Fibroblast of skin of scalp (primary cell): ENCODE measurements around the gene SLC16A3.

Experiments used
- DNase-seq: peaks from one replicate; pipeline ENCODE4 v3.0.0-alpha.2; 2013

The SLC16A3 gene

GRCh38 chr17:82223517-82223916, 5.3 kb upstream of the SLC16A3 start:
- DNase-seq: no peak

- DNase-seq: no peak
Observed at GRCh38 chr17:82224666-82225065, 4.2 kb upstream of the SLC16A3 start.

GRCh38 chr17:82225368-82226029, 3.3 kb upstream of the SLC16A3 start:
- no peak for DNase-seq

DNA sequence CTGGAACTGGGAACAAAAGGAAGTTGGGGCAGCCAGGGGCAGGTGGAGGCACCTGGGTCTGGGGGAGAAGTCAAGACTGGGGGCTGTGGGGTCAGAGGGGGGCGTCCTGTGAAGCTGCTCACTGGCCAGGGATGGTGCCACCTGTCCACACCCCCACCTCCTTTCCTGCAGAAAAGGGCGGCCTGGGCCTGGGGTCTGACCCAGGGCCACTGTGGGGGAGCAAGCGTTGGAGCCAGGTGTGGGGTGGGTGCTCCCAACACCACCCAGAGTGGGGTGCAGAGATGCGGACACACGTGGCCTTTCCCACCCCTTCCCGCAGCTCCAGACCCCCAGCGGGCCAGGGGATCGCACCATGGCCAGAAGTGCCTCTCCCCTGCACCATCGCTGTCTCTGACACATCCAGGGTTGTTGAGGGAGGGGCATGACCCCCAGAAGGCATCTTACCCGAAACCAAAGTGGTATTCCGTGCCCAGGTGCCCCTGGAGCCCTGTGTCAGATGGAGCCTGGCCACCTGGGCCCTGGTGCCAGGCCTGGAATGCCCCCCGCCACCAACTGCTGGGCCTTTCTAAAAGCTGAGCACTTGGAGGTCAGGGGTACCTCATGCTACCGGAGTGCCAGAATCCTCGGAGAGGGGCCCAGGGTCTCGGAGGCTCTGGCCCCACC, 2.6 kb upstream of the SLC16A3 start:
- DNase-seq: no peak

- DNase-seq: no peak
Observed at GRCh38 chr17:82226809-82227628, 1.8 kb upstream of the SLC16A3 start.

DNA sequence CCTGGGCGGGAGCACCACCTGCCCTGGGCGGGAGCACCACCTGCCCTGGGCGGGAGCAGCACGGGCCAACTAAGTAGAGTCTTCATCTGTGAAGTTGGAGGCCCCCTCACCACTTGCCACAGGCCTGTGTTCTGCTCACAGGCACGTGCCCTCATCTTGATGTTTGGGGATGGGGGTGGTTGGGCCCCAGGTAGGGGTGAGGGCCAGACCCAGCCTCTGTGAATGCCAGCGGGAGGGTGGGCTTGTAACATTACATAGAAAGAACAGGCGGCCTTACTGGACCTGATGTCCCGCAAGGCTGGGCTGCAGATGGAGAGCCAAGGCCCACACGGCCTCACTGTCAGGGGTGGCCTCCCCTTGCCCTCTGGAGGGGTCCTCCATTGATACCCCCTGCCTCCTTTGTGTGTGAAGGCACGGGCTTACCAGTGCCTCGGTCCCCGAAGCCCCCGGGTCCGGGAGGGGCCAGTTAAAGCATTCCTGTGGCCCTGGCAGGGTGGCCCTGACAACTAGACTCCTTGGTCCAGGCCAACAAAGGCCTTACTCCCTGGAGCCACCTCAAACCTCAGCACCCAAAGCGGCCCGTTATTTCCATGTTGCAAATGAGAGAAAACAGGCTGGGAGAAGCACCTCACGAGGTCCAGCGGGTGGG, 1.1 kb upstream of the SLC16A3 start:
- no peak for DNase-seq

- peak; percentile 12 for DNase-seq
Observed at GRCh38 chr17:82228278-82228841, 482 bp upstream of the SLC16A3 start.

DNA sequence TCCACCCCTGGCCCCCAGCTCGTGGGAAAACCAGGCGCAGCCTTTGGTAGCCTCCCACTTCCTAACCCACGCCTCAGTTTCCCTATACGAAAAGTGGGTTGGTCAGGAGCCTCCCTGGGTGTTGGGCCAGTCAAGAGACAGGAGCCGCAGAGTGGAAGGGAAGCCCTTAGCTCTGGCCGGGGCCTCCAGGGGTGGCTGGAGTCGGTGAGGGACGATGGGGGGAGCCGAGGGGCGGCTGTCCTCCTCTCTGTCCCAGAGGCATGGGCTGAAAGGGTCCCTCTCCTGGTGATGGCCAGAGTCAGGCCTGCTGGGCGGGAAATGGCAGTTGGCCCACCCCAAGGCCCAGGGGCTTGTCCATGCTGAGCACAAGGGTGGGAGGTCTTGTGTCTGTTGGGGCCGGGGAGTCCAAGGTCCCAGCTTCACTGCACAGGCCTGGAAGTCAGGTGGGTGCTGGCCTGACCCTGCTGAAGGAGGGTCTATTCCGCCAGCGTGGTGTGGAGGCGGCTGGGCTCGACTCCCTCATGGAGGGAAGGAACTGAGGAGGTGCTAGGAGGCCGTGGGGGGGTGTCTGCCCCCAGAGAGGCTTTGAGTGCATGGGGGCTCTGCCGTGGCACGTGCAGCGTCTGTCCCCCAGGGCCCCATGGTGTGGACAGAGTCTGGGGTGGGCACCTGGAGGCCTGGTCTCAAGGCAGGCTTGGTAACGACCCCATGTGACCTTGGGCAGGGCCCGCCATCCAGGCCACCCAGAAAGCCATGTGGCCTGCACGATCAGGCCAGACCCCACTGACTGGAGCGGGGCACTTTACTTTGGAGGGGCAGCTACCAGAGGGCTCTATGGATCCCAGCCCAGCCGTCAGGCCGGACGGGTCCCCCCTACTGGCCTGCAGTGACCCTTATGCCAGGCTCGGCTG, 1.1 kb downstream of the SLC16A3 start:
- peak; percentile 26 for DNase-seq

DNA sequence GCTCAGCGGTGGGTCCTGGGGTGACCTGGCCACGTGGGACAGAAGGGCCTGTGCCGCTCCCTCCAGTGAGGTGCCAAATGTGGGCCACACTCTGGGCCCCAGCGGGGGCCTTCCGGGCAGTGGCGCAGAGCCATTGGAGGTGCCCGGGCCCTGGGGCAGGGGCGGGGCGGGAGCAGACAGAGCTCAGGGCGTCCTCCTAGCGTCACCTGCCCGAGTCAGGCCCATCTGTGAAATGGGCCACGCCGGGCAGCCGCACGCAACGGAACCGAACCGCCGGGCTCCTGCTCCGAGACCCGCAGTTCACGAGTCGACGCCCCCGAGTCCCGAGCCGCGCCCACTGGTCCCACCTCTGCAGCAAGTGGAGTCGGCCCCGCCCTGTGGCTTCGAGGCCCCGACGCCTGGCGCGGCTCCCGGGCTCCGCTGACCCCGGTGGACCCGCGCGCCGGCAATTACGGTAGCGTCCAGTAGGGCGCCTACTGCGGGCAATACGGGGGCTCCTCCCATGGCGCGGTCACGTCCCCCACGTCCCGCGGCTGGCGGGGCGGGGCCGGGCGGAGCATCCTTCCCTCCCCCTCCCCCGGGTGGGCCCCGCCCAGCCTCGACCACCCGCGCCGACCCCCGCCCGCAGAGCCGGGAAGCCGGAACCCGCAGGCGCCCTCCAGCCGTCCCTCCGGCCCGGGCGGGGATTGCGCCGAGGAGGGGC, 1.9 kb downstream of the SLC16A3 start:
- peak; percentile 93 for DNase-seq

DNA sequence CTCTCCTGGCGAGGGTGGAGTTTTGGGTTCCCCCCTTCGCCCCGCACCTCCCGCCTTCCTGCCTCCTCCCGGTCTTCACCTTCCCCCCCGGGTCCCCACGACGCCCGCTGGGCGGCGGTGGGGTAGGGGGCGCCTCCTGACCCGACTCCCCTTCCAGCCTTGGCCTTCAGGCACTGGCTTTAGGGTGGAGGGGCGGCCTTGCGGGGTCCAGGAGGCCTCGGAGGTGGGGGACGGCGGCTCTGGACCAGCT, 2.4 kb downstream of the SLC16A3 start:
- no peak for DNase-seq

- DNase-seq: peak; percentile 24
Observed at GRCh38 chr17:82231562-82232321, 2.9 kb downstream of the SLC16A3 start.

DNA sequence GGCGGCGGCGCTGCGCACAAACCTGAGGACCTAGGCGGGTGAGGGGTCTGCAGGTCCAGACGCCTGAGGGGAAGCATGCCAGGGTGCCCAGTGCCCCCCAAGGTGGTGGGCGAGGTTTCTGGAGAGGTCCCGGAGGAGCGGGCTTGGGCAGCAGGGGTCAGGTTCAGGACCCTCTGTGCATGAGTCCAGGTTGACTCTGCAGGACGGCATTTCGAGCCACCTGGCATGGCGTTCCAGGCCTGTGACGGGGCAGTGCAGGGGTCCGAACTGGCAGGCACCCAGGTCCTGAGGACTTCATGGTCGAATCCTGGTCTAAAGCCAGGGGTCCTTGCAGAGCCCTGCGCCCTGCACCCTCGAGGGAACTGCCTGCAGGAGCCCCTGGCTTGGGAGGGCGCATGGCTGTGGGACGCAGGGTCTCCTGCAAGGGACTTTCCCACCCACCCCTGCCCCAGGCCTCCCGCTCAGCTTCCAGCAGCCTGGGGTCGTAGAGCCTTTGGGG, 3.5 kb downstream of the SLC16A3 start:
- no peak for DNase-seq

DNA sequence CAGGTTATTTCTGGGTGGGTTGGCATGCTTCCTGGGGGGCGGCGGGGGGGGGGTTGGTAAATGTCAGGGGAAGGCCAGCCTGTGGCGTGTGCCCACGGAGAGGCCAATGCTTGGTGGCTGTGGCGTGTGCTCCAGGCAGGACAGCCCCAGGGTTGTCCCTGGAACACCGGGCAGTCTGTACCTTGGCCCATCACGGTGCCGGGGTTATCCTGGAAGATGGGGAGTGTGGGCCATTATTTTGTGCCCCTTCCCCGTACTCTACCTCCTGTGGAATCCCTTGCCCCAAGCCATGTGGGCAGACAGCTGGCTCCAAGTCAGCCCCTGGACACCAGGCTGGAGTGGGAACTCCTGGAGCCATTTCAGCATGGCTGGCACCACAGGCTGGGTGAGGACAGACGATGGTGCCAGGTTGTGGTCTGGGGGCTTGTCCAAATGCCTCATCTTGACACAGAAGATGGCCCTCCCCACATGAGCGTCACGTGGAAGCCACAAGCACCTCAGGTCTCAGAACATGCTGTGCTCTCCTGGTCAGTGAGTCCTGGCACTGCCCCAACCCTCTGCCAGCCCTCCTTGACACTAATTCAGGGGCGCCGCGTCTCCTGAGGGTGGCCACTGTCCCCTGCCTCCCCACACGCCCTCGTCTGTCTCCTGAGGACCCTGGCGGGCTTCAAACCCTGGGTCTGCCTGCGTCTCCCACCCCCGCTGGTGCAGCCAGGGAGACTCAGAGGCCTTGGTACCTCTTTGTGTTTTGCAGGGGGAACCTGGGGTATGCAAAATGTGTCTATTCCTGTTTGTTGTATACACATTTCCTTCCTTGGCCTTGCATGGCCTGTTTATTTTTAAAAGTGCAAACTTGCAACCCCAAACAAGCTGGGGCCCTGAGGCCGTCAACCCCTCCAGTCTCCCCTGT, 4.3 kb downstream of the SLC16A3 start:
- no peak for DNase-seq

GRCh38 chr17:82234211-82235055, 5.6 kb downstream of the SLC16A3 start:
- peak; percentile 32 for DNase-seq

GRCh38 chr17:82235056-82235774, 6.4 kb downstream of the SLC16A3 start:
- no peak for DNase-seq

GRCh38 chr17:82235775-82236141, 6.9 kb downstream of the SLC16A3 start:
- DNase-seq: no peak

DNA sequence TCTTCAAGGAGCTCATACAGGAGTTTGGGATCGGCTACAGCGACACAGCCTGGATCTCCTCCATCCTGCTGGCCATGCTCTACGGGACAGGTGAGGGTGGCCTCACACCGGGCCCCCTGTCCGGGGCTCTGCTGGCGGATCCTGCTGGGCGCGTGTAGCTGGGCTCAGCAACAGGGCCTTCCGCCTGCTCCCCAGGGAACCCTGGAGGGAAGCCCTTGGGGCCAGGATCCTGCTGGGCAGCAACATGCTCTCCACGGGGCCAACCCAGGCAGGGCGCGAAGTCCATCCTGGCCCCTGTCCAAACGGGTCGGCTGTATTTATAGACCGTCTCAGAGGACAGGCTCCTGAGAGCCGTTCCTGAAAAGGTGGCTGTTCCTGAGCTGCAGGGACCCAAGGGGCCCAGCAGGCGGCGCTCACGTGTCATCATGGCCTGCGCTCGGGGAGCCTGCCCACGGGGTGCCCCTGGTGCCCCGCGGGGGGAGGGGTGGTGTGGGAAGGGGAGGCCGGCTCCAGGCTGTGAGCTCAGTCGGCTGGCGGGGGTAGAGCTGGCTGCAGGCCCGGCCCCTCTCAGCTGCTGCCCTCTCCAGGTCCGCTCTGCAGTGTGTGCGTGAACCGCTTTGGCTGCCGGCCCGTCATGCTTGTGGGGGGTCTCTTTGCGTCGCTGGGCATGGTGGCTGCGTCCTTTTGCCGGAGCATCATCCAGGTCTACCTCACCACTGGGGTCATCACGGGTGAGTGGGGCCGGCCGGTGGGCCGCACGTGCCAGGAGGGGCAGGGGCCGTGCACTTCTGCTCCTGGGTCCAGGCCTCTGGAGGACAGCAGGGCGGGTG, 7.5 kb downstream of the SLC16A3 start:
- peak; percentile 61 for DNase-seq
